ENCODE results near the gene MAGI3.
"Not testable (repeated sequence)": the region's sequence is repeated elsewhere in the genome, so short reads cannot be mapped to it uniquely, and the experiment has no call there.

Gene MAGI3

DNA sequence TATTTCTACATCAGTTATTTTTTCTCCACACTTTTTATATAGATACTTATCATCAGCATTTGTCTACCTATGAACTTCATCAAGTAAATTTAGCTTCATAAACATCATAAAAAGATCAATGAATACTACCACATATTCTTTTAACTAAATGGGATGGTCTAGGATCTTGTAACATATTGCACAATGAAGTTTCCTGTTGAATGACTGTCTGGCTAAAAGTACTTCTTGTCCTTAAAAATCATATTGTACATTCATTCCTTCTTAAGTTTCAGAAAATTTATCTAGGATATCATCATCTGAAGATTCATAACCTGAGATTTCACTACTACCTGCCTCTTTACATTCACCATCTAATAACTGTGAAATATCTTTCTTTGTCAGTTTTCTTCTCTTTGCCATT, 69.0 kb downstream of the MAGI3 start:
- POLR2A ChIA-PET, result no interaction called here
- Histone ChIP-seq H3K4me1 (ENCODE audit: control insufficient read depth, insufficient read depth, low read length) (no peaks in the 10 kb centered on the region), H3K27ac (ENCODE audit: extremely low read depth, low read depth, low read length) (no peak overlapping the region), H3K4me3 (ENCODE audit: low read depth, low read length) (no peak overlapping the region), H3K36me3 (ENCODE audit: control insufficient read depth in 2 of 2, insufficient read depth in 1 of 2, low read length in 2 of 2) (no peaks in the 10 kb centered on the region), H3K9me3 (ENCODE audit: control insufficient read depth, insufficient read depth, low read depth, low read length) (no peaks in the 10 kb centered on the region)
- TF ChIP-seq ZXDB (tag by site-specific recombination; IDR thresholded peaks at IDR 0.05) (no peak), KLF10 (tag by site-specific recombination; IDR thresholded peaks at IDR 0.05) (no peak), ZNF302 (tag by site-specific recombination; IDR thresholded peaks at IDR 0.05; ENCODE audit: low read depth) (no peak), ZNF544 (tag by site-specific recombination; IDR thresholded peaks at IDR 0.05) (no peak), ZNF214 (tag by site-specific recombination; IDR thresholded peaks at IDR 0.05; ENCODE audit: borderline replicate concordance) (no peak), ZNF311 (tag by site-specific recombination; IDR thresholded peaks at IDR 0.05; ENCODE audit: borderline replicate concordance) (no peak), ZNF19 (tag by site-specific recombination; IDR thresholded peaks at IDR 0.05; ENCODE audit: low read depth) (no peak), ZNF426 (tag by site-specific recombination; IDR thresholded peaks at IDR 0.05) (no peak), SALL2 (tag by site-specific recombination; IDR thresholded peaks at IDR 0.05; ENCODE audit: borderline replicate concordance) (no peak)
- TF ChIP-seq, protein P1, sequence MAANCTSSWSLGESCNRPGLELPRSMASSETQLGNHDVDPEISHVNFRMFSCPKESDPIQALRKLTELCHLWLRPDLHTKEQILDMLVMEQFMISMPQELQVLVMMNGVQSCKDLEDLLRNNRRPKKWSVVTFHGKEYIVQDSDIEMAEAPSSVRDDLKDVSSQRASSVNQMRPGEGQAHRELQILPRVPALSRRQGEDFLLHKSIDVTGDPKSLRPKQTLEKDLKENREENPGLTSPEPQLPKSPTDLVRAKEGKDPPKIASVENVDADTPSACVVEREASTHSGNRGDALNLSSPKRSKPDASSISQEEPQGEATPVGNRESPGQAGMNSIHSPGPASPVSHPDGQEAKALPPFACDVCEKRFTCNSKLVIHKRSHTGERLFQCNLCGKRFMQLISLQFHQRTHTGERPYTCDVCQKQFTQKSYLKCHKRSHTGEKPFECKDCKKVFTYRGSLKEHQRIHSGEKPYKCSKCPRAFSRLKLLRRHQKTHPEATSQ (tag by site-specific recombination; IDR thresholded peaks at IDR 0.05), result no peak
- TF ChIP-seq, protein P2, sequence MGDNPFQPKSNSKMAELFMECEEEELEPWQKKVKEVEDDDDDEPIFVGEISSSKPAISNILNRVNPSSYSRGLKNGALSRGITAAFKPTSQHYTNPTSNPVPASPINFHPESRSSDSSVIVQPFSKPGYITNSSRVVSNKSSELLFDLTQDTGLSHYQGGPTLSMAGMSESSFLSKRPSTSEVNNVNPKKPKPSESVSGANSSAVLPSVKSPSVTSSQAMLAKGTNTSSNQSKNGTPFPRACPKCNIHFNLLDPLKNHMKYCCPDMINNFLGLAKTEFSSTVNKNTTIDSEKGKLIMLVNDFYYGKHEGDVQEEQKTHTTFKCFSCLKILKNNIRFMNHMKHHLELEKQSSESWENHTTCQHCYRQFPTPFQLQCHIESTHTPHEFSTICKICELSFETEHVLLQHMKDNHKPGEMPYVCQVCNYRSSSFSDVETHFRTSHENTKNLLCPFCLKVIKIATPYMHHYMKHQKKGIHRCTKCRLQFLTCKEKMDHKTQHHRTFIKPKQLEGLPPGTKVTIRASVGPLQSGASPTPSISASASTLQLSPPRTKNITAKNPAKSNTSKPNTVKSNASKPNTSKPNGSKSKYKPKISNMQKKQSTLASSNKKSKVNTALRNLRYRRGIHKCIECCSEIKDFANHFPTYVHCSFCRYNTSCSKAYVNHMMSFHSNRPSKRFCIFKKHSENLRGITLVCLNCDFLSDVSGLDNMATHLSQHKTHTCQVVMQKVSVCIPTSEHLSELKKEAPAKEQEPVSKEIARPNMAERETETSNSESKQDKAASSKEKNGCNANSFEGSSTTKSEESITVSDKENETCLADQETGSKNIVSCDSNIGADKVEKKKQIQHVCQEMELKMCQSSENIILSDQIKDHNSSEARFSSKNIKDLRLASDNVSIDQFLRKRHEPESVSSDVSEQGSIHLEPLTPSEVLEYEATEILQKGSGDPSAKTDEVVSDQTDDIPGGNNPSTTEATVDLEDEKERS (tag by site-specific recombination; IDR thresholded peaks at IDR 0.05), result no peak
- CTCF ChIA-PET, result interaction anchor here (0.7 kb wide), 2 partner anchors 30 to 241 kb away, joined by 3 read pairs; no protein-coding TSS in a partner anchor

DNA sequence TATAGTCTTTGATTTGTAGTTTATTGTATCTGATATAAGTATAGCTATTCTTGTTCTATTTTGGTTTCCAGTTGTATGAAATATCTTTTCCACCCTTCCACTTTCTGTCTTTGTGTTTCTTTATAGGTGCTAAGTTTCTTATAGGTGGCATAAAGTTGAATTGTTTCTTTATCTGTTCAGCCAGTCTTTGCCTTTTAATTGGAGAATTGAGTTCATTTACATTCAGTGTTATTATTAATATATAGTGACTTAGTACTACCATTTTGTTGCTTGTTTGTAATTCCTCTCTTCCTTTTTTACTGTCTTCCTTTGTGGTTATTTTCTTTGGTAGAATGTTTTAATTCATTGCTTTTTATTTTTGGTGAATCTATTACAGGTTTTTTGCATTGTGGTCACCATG, 77.7 kb downstream of the MAGI3 start:
- ChIA-PET CTCF (no interaction called here), POLR2A (no interaction called here)

DNA sequence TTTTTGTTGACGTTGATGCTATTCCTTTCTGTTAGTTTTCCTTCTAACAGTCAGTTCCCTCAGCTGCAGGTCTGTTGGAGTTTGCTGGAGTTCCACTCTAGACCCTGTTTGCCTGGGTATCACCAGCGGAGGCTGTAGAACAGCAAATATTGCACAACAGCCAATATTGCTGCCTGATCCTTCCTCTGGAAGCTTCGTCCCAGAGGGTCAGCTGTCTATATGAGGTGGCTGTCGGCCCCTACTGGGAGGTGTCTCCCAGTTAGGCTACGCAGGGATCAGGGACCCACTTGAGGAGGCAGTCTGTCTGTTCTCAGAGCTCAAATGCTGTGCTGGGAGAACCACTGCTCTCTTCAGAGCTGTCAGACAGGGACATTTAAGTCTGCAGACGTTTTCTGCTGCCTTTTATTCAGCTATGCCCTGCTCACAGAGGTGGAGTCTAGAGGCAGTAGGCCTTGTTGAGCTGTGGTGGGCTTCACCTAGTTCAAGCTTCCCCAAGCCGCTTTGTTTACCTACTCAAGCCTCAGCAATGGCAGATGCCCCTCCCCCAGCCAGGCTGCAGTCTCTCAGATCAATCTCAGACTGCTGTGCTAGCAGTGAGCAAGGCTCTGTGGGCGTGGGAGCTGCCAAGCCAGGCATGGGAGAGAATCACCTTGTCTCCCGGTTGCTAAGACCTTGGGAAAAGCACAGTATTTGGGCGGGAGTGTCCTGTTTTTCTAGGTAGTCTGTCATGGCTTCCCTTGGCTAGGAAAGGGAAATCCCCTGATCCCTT, 88.3 kb downstream of the MAGI3 start:
- H3K4me1 ChIP-seq (ENCODE audit: control insufficient read depth, insufficient read depth, low read length); POLR2A ChIA-PET; H3K4me3 ChIP-seq (ENCODE audit: low read depth, low read length); CTCF ChIA-PET; H3K36me3 ChIP-seq (ENCODE audit: control insufficient read depth in 2 of 2, insufficient read depth in 1 of 2, low read length in 2 of 2); H3K9me3 ChIP-seq (ENCODE audit: control insufficient read depth, insufficient read depth, low read depth, low read length); H3K27ac ChIP-seq (ENCODE audit: extremely low read depth, low read depth, low read length): not testable (repeated sequence)

More for the DNA sequence above, 77.7 kb downstream of the MAGI3 start:
- Histone ChIP-seq H3K36me3 (ENCODE audit: control insufficient read depth in 2 of 2, insufficient read depth in 1 of 2, low read length in 2 of 2) (no peaks in the 10 kb centered on the region), H3K27ac (ENCODE audit: extremely low read depth, low read depth, low read length) (no peak overlapping the region), H3K4me1 (ENCODE audit: control insufficient read depth, insufficient read depth, low read length) (no peaks in the 10 kb centered on the region), H3K9me3 (ENCODE audit: control insufficient read depth, insufficient read depth, low read depth, low read length) (no peaks in the 10 kb centered on the region; the same call in 1 of the 2 replicates), H3K4me3 (ENCODE audit: low read depth, low read length) (no peak overlapping the region)
- no peak for TF ChIP-seq ZNF394 (tag by site-specific recombination; IDR thresholded peaks at IDR 0.05; ENCODE audit: borderline replicate concordance)
- TF ChIP-seq SETDB1 (IDR thresholded peaks at IDR 0.05; ENCODE audit: insufficient read length, low read length), result peak; percentile 36
